SHP77 treated with DMSO at 0.1 percent for 48 hours (cell line): ENCODE measurements around the gene ANOS1.
"Not testable (repeated sequence)": the region's sequence is repeated elsewhere in the genome, so short reads cannot be mapped to it uniquely, and the experiment has no call there.

Experiments
- DNase-seq: peaks from one replicate; lab custom pipeline; 2025; lab: John Stamatoyannopoulos, UW

Gene ANOS1

DNA sequence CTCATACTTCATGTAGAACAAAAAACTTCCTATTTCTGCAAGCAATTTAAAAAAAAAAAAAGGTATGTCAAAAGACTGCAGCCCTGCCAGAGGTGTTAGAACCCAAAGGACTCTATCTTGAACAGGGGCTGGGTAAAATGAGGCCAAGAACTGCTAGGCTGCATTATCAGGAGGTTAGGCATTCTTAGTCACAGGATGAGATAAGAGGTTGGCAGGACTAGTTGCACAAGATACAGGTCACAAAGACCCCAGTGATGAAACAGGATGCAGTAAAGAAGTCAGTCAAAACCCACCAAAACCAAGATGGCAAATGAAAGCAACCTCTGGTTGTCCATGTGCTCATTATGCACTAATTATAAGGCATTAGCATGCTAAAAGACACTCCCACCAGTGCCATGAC is 104.1 kb downstream of the ANOS1 start:
- no peak for DNase-seq

DNA sequence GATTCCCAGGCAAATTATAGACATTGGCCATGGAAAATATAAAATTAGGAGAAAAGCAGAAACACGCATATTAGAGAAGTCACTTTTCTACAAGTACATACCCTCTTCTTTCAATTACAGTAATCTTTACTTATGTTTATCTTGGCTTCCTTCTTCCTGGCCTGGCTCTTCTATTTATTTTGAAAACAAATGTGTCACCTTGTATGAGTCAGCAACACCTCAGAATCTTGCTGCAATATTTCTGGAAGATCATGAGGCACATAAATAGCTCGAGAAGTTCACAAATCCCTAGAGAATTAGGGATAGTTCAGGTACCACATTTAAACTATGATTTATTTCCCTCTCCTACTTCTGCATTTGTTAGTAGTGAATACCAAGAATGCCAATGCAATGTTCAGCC is 124.6 kb downstream of the ANOS1 start:
- no peak for DNase-seq

DNA sequence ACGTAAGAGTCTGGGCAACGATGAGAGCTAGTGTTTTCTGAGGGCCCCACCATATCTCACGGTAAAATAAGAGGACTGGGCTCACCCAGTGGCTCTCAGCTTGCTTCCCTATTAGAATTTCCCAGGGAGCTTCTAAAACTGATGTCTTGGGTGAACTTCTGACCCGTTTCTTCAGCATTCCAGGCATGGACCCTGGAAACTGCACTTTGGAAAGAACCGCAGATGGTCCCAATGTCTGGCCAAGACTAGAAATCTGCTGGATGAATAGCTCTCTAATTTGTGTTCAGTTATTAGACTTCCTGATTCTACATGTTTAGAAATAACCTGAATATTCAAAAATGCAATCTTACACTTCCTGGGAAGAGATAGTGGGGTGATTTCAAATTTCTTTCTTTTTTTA is 127.8 kb downstream of the ANOS1 start:
- DNase-seq = no peak

GRCh38 chrX:8591501-8591900 is 140.4 kb downstream of the ANOS1 start:
- no peak for DNase-seq

- no peak for DNase-seq
Measured at GRCh38 chrX:8586953-8587352, 145.0 kb downstream of the ANOS1 start.

DNA sequence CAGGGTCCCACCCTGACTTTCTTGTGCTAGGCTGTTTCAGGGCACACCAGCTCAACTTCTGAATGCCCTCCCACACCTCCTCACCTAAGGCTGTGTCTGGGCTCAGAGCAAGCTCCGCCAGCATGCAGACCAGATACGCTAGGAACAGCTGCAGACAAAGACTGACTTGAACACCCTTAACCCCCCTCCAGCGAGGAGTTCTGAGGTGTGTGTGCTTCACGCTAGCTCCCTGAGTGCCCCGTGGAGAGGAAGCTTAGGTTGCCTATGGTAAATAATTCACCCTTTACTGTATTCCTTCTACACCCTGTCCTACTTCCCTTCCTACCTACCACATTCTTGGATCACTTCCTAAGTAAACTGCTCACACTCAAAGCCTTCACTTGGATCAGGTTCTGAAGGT is 152.3 kb downstream of the ANOS1 start:
- DNase-seq = no peak

DNA sequence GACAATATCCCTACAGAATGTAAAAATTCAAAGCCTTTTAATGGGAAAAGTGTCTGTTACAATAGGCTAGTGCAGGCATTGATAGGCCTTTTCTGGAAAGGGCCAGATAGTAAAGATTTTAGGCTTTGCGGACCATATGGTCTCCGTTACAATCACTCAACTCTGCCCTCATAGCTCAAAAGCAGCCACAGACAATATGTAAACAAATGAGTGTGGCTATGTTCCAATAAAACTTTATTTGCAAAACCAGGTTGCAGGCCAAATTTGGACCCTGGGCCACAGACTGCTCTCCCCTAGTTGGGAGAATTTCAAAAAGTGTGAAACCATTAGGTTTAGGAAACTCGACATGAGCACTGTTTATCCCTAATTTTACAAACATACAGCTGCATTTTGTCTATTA is 155.1 kb downstream of the ANOS1 start:
- DNase-seq = no peak

DNA sequence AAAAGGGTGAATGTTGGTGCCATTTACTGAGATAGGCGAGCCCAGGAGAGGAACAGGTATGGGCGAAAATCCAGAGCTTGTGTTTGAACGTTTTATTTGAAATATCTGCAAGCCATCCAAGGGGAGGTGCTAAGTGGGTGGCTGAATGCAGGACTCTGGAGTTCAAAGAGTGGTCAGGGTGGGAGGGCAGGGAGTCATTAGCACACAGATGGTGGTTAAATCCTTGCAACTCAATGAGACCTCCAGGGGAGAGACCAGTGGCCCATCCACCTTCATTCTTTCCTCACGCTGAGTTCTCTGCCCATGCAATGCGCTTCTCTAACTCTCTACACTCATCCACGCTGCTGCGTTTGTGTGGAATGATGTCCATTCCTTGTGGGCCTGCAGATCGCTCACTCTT is 166.2 kb downstream of the ANOS1 start:
- no peak for DNase-seq

DNA sequence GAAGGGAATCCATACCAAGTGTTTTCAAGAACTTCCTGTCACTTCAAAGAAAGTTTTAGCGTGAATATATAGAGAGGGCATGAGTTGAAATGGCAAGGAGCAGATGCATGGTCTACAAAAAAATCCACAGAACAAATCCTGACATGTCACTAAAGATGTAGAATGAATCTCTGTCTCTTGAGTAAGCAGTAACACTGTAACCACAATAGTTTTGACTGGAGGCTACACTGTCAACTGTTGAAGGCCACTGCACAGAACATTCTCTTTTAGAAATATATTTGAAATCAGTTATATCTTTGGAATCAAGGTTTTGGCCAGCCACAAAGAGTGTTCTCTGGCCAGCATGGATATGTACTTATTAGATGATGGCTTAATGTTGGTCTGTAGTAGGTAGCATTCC is 183.5 kb downstream of the ANOS1 start:
- DNase-seq = no peak

- DNase-seq = no peak
Measured at GRCh38 chrX:8546715-8547114, 185.2 kb downstream of the ANOS1 start.

DNA sequence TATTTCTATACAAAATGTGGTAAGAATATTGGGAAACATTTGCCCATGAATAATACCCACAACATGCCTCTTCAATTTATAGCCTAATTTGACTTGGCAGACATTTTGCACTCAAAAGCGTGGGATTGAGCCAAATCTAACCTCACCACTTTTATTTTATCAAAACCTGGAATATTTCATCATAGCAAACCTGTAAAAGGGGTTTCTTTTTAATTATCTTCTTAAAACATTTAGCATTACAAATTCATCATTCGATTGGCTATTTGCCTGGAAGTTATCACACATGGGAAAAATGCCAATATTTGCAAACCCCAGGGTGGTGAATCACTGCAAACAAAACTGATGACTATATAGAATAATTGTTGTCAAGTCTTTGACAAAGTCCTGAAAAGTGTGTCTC is 211.1 kb downstream of the ANOS1 start:
- DNase-seq = no peak

DNA sequence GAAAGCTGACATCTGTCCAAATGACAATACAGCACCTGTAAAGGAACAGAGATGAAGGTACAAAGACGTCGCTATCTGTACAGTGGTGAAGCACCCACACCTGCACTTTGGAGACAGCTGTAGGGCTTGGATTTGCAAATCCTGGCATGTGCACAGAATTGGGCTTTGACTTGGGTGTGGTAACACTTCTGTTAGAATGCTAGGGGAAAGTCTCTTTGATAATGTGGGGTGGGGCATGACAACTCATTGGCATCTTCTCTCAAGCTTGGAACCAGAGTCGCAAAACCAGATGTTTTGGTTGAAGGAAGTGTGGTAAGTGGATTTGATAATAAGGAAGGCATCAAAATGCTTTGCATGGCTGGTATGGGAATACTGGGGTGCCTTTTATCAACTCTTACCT is 211.8 kb downstream of the ANOS1 start:
- DNase-seq = no peak

DNA sequence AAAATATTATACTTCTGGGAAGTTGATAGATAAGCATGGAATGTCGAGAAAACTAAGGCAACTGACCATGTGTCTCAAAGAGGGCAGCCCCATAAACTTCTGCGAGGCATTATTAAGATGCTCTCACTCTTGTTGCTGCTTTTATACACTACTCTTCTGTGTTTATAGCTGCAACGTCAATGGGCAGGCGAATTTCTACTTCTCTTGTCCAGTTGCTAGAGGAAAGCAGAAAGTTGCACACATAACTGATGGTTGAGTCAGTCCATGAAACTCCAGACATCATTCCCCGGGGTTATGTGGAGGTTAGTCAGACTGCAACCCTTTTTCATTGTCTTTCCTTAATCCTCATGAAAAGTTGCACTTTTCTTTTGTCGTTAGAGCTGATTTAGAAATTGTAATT is 227.5 kb downstream of the ANOS1 start:
- no peak for DNase-seq

GRCh38 chrX:8502101-8502500 is 229.8 kb downstream of the ANOS1 start:
- not testable (repeated sequence) for DNase-seq

GRCh38 chrX:8500203-8500602 is 231.7 kb downstream of the ANOS1 start:
- DNase-seq = no peak

GRCh38 chrX:8495036-8495435 is 236.9 kb downstream of the ANOS1 start:
- not testable (repeated sequence) for DNase-seq

- DNase-seq = peak; percentile 4
Measured at GRCh38 chrX:8484360-8484949, 247.5 kb downstream of the ANOS1 start.
